DMS114 treated with DMSO at 0.1 percent for 48 hours (cell line): ENCODE data around the gene MAEA.
"Not testable (repeated sequence)": the region's sequence is repeated elsewhere in the genome, so short reads cannot be mapped to it uniquely, and the experiment has no call there.

Experiments
- DNase-seq: peaks from one replicate; lab custom pipeline; 2025; ENCODE audit not compliant: unreplicated experiment; lab: John Stamatoyannopoulos, UW

Gene MAEA

DNA sequence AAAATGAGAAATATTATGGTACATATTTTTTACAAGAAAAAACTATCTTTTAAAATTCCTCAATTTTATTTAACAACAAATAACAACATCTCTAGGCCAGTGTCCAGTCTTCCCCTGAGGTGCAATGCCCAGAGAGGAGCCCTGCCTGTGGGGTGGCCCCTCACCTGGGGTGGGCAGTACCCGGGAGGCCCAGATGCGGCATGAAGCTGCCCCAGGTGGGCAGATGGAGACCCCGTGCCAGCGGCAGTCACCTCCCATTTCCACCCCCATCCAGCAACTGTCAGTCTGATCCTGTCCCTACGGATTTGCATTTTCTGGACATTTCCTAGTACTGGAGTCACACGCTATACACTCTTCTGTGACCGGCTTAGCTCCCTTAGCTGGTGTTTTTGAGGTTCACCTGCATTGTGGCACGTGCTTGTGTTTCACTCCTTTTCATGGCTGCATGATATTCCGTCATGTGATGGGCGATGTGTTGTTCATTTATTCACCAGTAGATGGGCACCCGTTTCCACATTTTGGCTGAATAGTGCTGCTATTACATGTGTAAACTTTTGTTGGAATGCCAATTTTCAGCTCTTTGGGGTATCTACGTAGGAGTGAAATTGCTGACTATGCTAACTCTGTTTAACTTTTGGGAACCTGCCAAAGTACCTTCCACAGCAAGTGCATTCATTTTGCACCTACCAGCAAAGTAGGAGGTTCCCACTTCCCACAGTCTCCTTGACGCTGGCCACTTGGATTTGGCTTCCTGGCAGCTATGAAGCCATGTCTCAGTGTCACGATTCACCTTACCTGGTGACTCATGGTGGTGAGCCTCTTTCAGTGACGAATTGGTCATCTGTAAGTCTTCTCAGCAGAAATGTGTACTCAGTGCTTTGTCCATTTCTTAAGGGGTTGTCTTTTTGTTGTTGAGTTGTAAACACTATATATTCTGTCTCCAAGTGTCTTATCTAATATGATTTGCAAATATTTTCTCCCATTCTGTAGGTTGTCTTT lies 11.7 kb upstream of the MAEA start:
- DNase-seq, result no peak

DNA sequence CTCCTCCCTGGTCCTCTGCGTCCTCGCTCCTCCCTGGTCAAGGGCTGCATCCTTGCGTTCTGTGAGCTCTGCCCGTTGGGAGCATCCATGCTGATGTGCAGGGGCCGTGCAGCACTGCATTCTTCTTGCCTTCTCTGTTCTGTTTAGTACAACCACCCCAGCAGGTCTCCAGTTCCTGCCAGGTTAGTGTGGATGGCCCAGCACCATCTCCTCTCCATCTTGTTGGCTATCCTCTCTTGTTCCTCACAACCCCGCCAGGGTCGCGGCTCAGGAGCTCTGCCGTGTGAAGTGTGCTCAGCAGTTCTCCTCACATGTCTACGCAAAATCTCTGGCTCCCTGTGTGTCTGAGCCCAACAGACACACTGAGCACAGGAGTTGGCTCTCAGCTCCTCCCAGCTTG lies 10.4 kb upstream of the MAEA start:
- DNase-seq, result no peak

DNA sequence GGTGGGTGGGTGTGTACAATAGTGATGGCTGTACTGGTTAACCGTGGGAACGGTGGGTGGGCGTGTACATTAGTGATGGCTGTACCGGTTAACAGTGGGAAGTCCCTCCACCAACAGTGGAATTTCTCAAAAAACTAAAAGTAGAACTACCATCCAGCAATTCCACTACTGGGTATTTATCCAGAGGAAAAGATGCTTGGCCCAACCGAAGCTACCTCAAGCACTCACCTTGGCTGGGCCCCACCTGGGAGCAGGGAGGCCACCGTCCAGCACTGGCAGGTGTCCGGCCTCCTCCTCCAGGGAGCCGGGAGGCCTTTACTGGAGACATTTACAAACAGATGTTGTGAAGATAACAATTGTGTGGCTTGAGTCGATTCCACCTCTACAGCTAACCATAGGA lies 6.0 kb upstream of the MAEA start:
- no peak for DNase-seq

DNA sequence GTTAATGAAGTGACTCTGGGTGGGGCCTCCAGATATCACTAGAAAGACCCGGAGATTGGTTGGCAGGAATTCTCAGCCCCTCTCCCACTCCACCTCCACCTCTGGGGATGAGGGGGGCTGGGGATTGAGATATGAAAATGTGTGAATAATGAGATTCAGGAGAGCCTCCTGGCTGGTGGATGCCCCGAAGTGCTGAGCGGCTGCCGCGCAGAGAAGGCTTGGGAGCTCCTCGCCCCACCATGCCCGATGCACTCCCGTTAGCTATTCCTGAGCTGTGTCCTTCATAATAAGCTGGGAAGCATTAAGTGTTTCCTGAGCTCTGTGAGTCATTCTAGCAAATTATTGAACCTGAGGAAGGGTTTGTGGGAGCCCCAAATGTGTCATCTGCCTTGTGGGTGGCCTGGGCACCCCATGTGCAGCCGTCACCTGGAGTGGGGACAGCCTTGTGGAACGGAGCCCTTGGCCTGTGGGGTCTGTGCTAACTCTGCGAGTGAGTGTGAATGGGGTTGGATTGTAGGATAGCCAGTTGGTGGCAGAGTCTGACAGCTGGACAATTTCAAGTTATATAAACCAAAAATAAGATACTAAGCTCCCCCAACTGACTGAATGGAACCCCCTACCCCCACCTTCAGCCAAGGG lies 4.4 kb upstream of the MAEA start:
- DNase-seq, result no peak

- no peak for DNase-seq
Measured at GRCh38 chr4:1285790-1286553, 3.7 kb upstream of the MAEA start.

- no peak for DNase-seq
Measured at GRCh38 chr4:1288786-1289185, 905 bp upstream of the MAEA start.

DNA sequence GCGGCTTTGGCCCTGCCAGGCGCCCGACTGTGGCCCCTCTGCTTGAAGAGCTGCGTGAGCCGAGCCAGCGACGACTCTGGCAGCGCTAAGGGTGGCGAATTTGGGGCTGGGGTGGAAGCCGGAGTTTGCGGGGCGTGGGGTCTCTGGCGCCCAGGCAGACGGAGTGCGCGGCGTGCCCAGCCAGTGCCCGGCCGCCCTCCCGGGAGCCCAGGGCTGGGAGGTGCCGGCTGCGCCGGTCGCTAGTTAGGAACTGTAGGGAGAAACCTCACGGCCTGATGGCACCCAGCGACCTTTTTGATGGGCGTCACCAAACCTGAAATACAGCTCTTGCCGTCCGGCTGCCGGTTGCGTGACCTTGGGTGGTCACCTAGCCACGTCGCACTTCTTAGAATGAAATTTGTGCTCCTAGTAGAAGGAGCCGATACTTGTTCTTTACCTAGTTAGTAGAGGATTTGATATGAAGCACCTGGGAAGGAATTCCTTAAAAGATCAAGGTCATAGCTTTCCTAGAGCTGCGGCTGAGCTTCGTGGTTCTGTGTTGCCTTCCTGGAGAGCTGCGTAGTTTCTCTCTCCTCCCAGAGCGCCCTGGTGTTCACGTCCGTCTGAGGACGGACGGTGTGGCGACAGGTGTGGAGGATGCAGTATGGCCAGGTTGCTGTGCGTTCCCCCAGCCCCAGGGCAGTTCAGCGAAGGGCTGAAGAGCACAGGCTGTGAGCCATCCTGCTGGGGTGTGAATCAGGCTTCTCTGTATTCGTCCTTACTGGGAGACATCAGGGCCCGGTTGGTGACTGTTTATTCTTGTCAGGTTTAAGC lies 680 bp downstream of the MAEA start:
- DNase-seq, result no peak

GRCh38 chr4:1291091-1291490 lies 1.4 kb downstream of the MAEA start:
- DNase-seq, result no peak

DNA sequence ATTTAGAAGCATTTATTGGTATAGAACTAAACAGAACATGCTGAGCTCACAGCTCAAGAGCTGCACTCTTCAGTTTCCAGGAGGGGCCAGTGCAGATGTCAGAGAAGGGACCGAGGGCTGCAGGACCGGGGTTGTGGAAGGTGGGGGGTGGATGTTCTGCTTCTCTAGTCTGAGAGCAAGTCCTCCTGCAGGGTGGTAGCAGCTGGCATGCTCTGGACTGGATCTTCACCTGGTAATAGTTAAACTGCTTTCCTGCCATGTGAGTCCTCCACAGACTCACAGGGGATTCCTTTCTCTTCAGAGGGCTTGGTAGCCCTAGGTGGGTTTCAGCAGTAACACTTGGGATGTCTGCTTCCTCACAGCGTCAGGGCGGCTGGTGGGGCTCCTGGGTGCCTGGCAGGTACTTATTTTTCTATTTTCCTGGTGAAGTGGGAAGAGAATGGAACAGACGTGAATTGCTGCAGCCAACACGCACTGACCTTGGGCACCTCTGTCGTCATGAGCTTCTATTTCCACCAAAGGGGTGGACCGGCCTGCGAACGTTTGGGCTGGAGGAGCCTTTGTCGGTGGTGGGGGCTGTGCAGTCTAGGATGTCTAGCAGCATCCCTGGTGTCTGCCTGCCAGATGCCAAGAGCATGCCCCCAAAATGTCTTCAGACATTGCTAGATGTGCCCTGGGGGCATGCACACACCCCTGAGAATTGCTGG lies 2.5 kb downstream of the MAEA start:
- DNase-seq, result no peak

- not testable (repeated sequence) for DNase-seq
Measured at GRCh38 chr4:1292703-1293011, 3.0 kb downstream of the MAEA start.

GRCh38 chr4:1293531-1293941 lies 3.8 kb downstream of the MAEA start:
- DNase-seq, result no peak

GRCh38 chr4:1293991-1294390 lies 4.3 kb downstream of the MAEA start:
- DNase-seq, result no peak

DNA sequence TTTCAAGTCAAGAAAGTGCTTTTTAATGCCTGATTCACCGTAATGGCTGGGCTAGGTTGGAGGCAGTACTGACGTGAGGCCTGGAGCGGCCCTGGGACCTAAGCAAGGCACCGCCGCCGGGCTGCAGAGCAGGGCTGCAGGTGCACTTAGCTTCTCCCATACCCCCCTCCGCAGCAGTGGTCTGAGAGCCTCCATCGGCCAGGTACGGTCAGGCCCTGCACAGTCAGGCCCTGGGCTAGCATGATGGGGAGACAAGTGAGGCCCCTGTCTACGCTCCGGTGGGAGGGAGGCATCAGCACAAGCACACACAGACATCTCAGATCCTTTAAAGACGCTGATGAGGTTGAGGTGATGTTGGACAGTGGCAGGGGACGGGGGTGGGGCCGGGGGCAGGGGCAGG lies 4.7 kb downstream of the MAEA start:
- DNase-seq, result no peak

DNA sequence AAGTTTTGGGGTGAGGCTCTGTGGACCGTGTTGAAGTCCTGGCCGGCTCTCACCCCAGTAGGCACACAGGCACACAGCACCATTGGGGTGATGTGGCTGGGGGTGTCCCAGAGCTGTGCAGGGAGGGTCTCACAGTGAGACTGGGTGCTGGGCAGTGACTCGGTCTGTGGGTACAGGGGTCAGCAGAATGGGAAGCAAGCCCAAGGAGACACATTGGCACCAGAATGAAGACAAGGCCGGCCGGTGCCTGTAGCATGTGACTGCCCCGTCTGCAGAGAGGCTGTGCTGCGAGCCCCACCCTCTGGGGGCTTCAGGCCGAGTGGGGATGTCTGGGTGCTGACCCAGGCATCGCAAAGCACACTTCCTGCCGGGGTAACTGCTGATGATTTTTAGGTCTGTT lies 5.2 kb downstream of the MAEA start:
- DNase-seq, result no peak

- DNase-seq, result no peak
Measured at GRCh38 chr4:1295405-1296055, 5.8 kb downstream of the MAEA start.

GRCh38 chr4:1296324-1297022 lies 6.8 kb downstream of the MAEA start:
- DNase-seq, result no peak

DNA sequence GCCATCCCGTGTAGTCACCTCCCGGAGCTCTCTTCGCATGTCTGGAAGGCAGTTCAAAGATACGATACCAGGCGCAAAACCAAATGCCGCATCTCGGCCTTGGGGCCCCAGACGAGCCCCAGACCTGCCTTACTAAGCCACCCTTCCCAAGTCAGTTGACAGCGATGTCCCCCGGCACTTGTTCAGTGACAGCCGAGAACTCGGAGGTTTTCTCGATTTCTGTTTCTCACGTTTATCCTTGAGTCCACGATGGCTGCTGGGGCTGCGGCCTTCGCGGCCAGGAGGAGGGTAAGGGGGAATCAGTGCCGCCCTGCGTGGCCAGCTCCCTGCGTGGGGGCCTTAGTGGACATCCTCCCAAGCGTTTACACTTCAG lies 7.3 kb downstream of the MAEA start:
- no peak for DNase-seq

DNA sequence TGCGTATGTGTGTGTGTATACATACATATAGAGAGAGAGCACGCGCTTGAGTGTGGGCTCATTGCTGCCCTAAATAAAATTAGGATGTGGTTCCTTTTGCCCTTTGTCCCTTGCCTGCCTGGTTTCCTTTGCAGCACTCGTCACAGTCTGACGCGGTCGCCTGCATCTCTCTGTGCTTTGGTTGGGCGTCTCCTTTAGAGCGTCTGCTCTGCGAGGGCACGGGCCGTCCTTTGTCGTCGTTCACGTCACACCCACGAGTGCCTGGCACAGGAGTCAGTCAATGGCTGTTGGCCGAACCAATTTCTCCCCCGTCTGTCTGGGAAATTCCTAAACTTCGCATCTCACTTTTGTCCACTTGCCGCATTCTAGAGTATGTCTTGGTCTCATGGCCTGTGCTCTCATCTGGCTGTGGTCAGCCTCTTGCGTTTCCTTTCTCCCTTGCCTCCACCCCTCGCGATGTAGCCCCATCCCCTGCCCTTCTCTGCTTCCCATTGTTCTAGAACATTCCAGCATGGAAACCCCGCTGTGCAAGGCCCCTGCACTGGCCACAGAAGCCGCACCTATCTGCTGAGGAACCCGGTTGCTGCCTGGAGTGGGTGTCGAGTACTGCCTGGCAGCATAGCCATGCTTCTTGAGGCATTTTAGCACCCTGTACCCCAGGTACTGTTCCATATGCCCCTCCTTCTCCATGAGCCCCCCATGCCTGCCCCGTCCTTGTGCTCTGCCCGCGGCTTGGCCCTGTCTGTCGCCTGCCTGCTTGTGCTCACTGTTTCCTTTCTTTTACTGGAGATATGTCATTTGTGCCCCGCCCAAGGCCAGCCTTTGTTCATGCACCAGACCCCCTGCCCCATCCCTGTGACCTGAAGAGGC lies 8.0 kb downstream of the MAEA start:
- no peak for DNase-seq
